HepG2 (cell line): ENCODE measurements around the gene MYO5B. TPM values are rescaled to one million over a fixed set of nuclear protein-coding genes. Genes with fewer than 3 reads are reported as not detected.
A peak's percentile ranks its signal among the peaks of the same experiment; 100 is the strongest.

Experiments
- CTCF ChIP-seq: sonication (generic); formaldehyde crosslinking; IDR thresholded peaks from 2 replicates; pipeline ENCODE4 v1.5.0; 2020; ENCODE audit warnings: mild to moderate bottlenecking, missing genetic modification reagents, moderate library complexity
- ETV5 ChIP-seq: IDR thresholded peaks from 2 replicates; pipeline ENCODE4 v1.6.1; 2018; ENCODE audit warnings: missing biosample characterization, missing genetic modification reagents, inconsistent platforms, borderline replicate concordance
- KLF16 ChIP-seq, 2 experiments: sonication (generic) in 1 of 2; formaldehyde crosslinking in 1 of 2; IDR thresholded peaks; 2 replicates each; pipeline versions ENCODE4 v1.6.1 to v1.8.0; 2016 to 2023; ENCODE audit warnings: missing genetic modification reagents in 2 of 2, missing compliant biosample characterization in 1 of 2
- SMC3 ChIP-seq: IDR thresholded peaks from 2 replicates; pipeline ENCODE4 v1.6.1; 2011; ENCODE audit warnings: low read length, improper control_type of control experiment
- STAG1 ChIP-seq: sonication (generic); formaldehyde crosslinking; IDR thresholded peaks from 2 replicates; pipeline ENCODE4 v1.4.0; 2020; ENCODE audit warnings: missing genetic modification reagents
- XRCC5 ChIP-seq: fragments of 200-400 bp; formaldehyde crosslinking; optimal IDR thresholded peaks from 2 replicates; pipeline ENCODE3; 2017; ENCODE audit warnings: mild to moderate bottlenecking, low read length
- ZNF350 ChIP-seq: sonication (generic); formaldehyde crosslinking; IDR thresholded peaks from 2 replicates; pipeline ENCODE4 v1.4.0; 2020; ENCODE audit warnings: mild to moderate bottlenecking, low read depth, missing genetic modification reagents, borderline replicate concordance
- ZNF557 ChIP-seq: sonication (generic); formaldehyde crosslinking; IDR thresholded peaks from 2 replicates; pipeline ENCODE4 v1.4.0; 2020; ENCODE audit warnings: missing genetic modification reagents
- ZNF580 ChIP-seq: IDR thresholded peaks from 2 replicates; pipeline ENCODE4 v1.6.1; 2016; ENCODE audit warnings: low read depth, borderline replicate concordance
- polyA plus RNA-seq, 8 experiments: library from polyadenylated mRNA; depleted of rRNA in 3 of 8; stranded (reverse) in 7 of 8; unstranded in 1 of 8; fragments of >200 nt; fragmentation: Illumina TruSeq in 4 of 8; extraction: Trizol in 4 of 8; gene quantifications; 2 replicates each; pipeline versions ENCODE4 v1.2.1 to v1.2.3, GENCODE V29; 2011 to 2016; ENCODE audit warnings: low read depth in 4 of 8, missing spikeins in 1 of 8, mixed read lengths in 1 of 8; ENCODE audit not compliant: insufficient read depth in 1 of 8
- total RNA-seq, 5 experiments: library from RNA; depleted of rRNA; stranded (reverse); fragments of >200 nt; fragmentation: Illumina TruSeq; extraction: Trizol; gene quantifications; 2 replicates each; pipeline ENCODE4 v1.2.3, GENCODE V29; 2016; ENCODE audit warnings: low read depth in 1 of 5
- TF ChIP-seq, protein P1 (sequence below): sonication (generic); formaldehyde crosslinking; IDR thresholded peaks from 2 replicates; pipeline ENCODE4 v1.4.0; 2020; ENCODE audit warnings: missing genetic modification reagents
- TF ChIP-seq, protein P2 (sequence below), 2 experiments: sonication (generic) in 1 of 2; formaldehyde crosslinking in 1 of 2; IDR thresholded peaks; 2 replicates each; pipeline versions ENCODE4 v1.4.0 to v1.6.1; 2018 to 2020; ENCODE audit warnings: missing genetic modification reagents in 2 of 2, borderline replicate concordance in 1 of 2, low read depth in 1 of 2, mild to moderate bottlenecking in 1 of 2, missing biosample characterization in 1 of 2

MYO5B gene
- total and polyA plus RNA-seq, 2 of the 13 experiments (the other 11 are each of a cell fraction or from before 2014, with no cell fraction given) = 13.1 to 24.0 TPM

DNA sequence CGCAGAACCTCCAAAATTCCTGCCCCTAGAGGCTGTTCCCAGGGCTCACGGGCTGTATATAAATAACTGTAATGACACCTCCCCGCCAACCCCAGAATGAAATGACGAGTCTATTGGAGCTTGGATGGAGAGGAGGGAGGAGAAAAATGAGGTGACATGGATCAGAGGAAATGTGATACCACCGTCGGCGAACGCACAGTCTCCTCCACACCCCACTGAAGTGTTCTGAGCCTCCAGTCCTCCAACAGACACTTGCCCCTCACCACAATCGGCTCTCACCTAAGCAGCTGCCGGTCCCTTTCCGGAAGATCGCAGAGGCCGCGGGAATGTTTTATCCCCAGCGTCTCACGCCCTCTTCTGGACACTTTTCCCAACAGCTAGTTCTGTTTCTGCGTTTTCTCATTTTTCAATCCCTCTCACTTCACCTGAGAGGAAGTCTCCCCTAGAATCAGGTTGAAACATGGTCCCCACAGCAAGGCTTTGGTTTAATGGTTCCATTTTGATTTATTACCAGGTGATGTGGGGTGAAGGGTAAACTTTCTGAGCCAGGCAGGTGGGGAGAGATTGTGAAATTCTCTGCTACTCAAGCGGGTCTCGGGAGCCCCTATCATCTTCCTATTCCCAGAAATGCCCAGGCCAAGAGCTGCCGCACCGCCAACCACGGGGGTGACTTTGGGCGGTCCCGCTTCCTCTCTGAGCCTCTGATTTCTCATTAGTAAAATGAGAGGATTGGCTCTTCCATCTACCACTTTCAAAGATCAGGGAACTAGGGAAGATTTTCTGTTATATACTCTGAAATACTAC is 9.1 kb upstream of the MYO5B start (continued):
- TF ChIP-seq, protein P1, sequence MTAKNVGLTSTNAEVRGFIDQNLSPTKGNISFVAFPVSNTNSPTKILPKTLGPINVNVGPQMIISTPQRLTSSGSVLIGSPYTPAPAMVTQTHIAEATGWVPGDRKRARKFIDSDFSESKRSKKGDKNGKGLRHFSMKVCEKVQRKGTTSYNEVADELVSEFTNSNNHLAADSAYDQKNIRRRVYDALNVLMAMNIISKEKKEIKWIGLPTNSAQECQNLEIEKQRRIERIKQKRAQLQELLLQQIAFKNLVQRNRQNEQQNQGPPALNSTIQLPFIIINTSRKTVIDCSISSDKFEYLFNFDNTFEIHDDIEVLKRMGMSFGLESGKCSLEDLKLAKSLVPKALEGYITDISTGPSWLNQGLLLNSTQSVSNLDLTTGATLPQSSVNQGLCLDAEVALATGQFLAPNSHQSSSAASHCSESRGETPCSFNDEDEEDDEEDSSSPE (CRISPR knock-in tag) = peak; percentile 19; the same call in 1 of the 2 replicates
- TF ChIP-seq ETV5 (CRISPR knock-in tag) = peak; percentile 50; the same call in 1 of the 2 replicates
- peak; percentile 78 for TF ChIP-seq SMC3
- 0 out of 4 replicates have a peak, but pooled peaks of 1 of the 2 experiments have one; percentile 26 for TF ChIP-seq KLF16 (CRISPR knock-in tag; IDR thresholded peaks at IDR 0.05)
- TF ChIP-seq ZNF350 (CRISPR knock-in tag) = no peak; the same call in 1 of the 2 replicates
- 0 out of 2 replicates have a peak, but pooled peaks have one; percentile 25 for TF ChIP-seq ZNF580 (CRISPR knock-in tag)
- TF ChIP-seq STAG1 (CRISPR knock-in tag) = peak; percentile 87
- TF ChIP-seq, protein P2, sequence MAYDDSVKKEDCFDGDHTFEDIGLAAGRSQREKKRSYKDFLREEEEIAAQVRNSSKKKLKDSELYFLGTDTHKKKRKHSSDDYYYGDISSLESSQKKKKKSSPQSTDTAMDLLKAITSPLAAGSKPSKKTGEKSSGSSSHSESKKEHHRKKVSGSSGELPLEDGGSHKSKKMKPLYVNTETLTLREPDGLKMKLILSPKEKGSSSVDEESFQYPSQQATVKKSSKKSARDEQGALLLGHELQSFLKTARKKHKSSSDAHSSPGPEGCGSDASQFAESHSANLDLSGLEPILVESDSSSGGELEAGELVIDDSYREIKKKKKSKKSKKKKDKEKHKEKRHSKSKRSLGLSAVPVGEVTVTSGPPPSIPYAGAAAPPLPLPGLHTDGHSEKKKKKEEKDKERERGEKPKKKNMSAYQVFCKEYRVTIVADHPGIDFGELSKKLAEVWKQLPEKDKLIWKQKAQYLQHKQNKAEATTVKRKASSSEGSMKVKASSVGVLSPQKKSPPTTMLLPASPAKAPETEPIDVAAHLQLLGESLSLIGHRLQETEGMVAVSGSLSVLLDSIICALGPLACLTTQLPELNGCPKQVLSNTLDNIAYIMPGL (CRISPR knock-in tag; IDR thresholded peaks at IDR 0.05; ENCODE audit: borderline replicate concordance in 1 of 2, low read depth in 1 of 2) = peak in 1 of 2 experiments; percentile 74; a peak in 1 of 4 replicates
- TF ChIP-seq ZNF557 = no peak
- TF ChIP-seq CTCF (CRISPR knock-in tag) = peak; percentile 90
- peak; percentile 41 for TF ChIP-seq XRCC5
